H9 (cell line): ENCODE measurements around the gene EIF3A. TPM values are rescaled to one million over a fixed set of nuclear protein-coding genes. Genes with fewer than 3 reads are reported as not detected.

Experiments
- DNase-seq: peaks from one replicate; pipeline ENCODE4 v3.0.0-alpha.2; 2017
- H2AFZ ChIP-seq: one replicate; pipeline ENCODE4 v1.6.1; 2013; ENCODE audit warnings: mild to moderate bottlenecking, low read length, control low read depth, moderate library complexity
- H2AK5ac ChIP-seq: 2 replicates; pipeline ENCODE4 v1.6.1; 2013; ENCODE audit warnings: low read length, control low read depth, mixed read lengths; ENCODE audit not compliant: insufficient read length
- H2BK120ac ChIP-seq: one replicate; pipeline ENCODE4 v1.6.1; 2013; ENCODE audit warnings: low read depth, mild to moderate bottlenecking, low read length, control low read depth, inconsistent platforms; ENCODE audit not compliant: poor library complexity, severe bottlenecking
- H2BK12ac ChIP-seq: 2 replicates; pipeline ENCODE4 v1.6.1; 2013; ENCODE audit warnings: low read length, control low read depth, mixed read lengths, low read depth; ENCODE audit not compliant: insufficient read length
- H2BK15ac ChIP-seq: 2 replicates; pipeline ENCODE4 v1.6.1; 2013; ENCODE audit warnings: low read depth, low read length, control low read depth
- H2BK20ac ChIP-seq: one replicate; pipeline ENCODE4 v1.6.1; 2013; ENCODE audit warnings: low read depth, mild to moderate bottlenecking, low read length, control low read depth, inconsistent platforms; ENCODE audit not compliant: poor library complexity, severe bottlenecking
- H2BK5ac ChIP-seq: 2 replicates; pipeline ENCODE4 v1.6.1; 2013; ENCODE audit warnings: low read length, control low read depth, mixed read lengths; ENCODE audit not compliant: insufficient read length
- H3K14ac ChIP-seq: 2 replicates; pipeline ENCODE4 v1.6.1; 2013; ENCODE audit warnings: low read length, control low read depth; ENCODE audit not compliant: insufficient read depth
- H3K18ac ChIP-seq: 2 replicates; pipeline ENCODE4 v1.6.1; 2013; ENCODE audit warnings: low read depth, mild to moderate bottlenecking, mixed read lengths, low read length, control low read depth; ENCODE audit not compliant: insufficient read length
- H3K23ac ChIP-seq: 2 replicates; pipeline ENCODE4 v1.6.1; 2013; ENCODE audit warnings: low read length, control low read depth, mixed read lengths, low read depth; ENCODE audit not compliant: insufficient read length
- H3K23me2 ChIP-seq: 2 replicates; pipeline ENCODE4 v1.6.1; 2013; ENCODE audit warnings: low read depth, mild to moderate bottlenecking, mixed read lengths, low read length, control low read depth; ENCODE audit not compliant: insufficient read length, poor library complexity, severe bottlenecking
- H3K27ac ChIP-seq: 2 replicates; pipeline ENCODE4 v1.5.1; 2013; ENCODE audit warnings: low read length, control low read depth, mixed read lengths, low read depth; ENCODE audit not compliant: insufficient read length
- H3K27me3 ChIP-seq: 2 replicates; pipeline ENCODE4 v1.6.1; 2013; ENCODE audit warnings: low read length, control low read depth, inconsistent platforms; ENCODE audit not compliant: insufficient read depth
- H3K4ac ChIP-seq: 2 replicates; pipeline ENCODE4 v1.6.1; 2013; ENCODE audit warnings: low read depth, mild to moderate bottlenecking, control low read depth, inconsistent platforms, low read length, moderate library complexity
- H3K4me1 ChIP-seq: 2 replicates; pipeline ENCODE4 v1.6.1; 2013; ENCODE audit warnings: low read length, control low read depth, inconsistent platforms; ENCODE audit not compliant: insufficient read depth
- H3K4me2 ChIP-seq: 2 replicates; pipeline ENCODE4 v1.6.1; 2013; ENCODE audit warnings: low read length, control low read depth, mixed read lengths; ENCODE audit not compliant: insufficient read length, insufficient read depth
- H3K56ac ChIP-seq: 2 replicates; pipeline ENCODE4 v1.6.1; 2013; ENCODE audit warnings: low read depth, mild to moderate bottlenecking, mixed read lengths, low read length, control low read depth; ENCODE audit not compliant: insufficient read length
- H3K79me1 ChIP-seq: 2 replicates; pipeline ENCODE4 v1.6.1; 2013; ENCODE audit warnings: low read depth, mild to moderate bottlenecking, moderate library complexity, low read length, control low read depth, inconsistent platforms; ENCODE audit not compliant: insufficient read depth, poor library complexity, severe bottlenecking
- H3K79me2 ChIP-seq: 2 replicates; pipeline ENCODE4 v1.6.1; 2013; ENCODE audit warnings: low read length, control low read depth, inconsistent platforms; ENCODE audit not compliant: insufficient read depth
- H3K9ac ChIP-seq: 2 replicates; pipeline ENCODE4 v1.6.1; 2013; ENCODE audit warnings: low read length, control low read depth, mixed read lengths; ENCODE audit not compliant: insufficient read length; ENCODE audit errors: extremely low read depth
- H3K9me3 ChIP-seq: one replicate; pipeline ENCODE4 v1.6.1; 2013; ENCODE audit warnings: low read depth, low read length, inconsistent platforms; ENCODE audit not compliant: control insufficient read depth
- H3T11ph ChIP-seq: one replicate; pipeline ENCODE4 v1.6.1; 2013; ENCODE audit warnings: mild to moderate bottlenecking, low read length, control low read depth, inconsistent platforms
- H4K20me1 ChIP-seq: one replicate; pipeline ENCODE4 v1.6.1; 2013; ENCODE audit not compliant: control insufficient read depth, insufficient read length, insufficient read depth
- H4K5ac ChIP-seq: 2 replicates; pipeline ENCODE4 v1.6.1; 2013; ENCODE audit warnings: low read depth, mild to moderate bottlenecking, mixed read lengths, low read length, control low read depth; ENCODE audit not compliant: insufficient read length
- H4K8ac ChIP-seq: replicated peaks from 2 replicates; pipeline ENCODE4 v1.6.1; 2013; ENCODE audit warnings: low read length, control low read depth, mixed read lengths, low read depth; ENCODE audit not compliant: insufficient read length
- H4K91ac ChIP-seq: 2 replicates; pipeline ENCODE4 v1.6.1; 2013; ENCODE audit warnings: low read depth, mild to moderate bottlenecking, moderate library complexity, mixed read lengths, low read length, control low read depth; ENCODE audit not compliant: insufficient read length
- H3K27ac Mint-ChIP-seq, 3 experiments: 2 replicates in 2 of 3; 3 replicates in 1 of 3; pipeline ENCODE4 v1.8.0; 2020 to 2021; ENCODE audit warnings: mixed read lengths in 3 of 3, mild to moderate bottlenecking in 1 of 3, moderate library complexity in 1 of 3
- H3K27me3 Mint-ChIP-seq: 2 replicates; pipeline ENCODE4 v1.8.0; 2021; ENCODE audit warnings: low read depth, mild to moderate bottlenecking, moderate library complexity, mixed read lengths
- H3K36me3 Mint-ChIP-seq, 3 experiments: 2 replicates in 2 of 3; 3 replicates in 1 of 3; pipeline ENCODE4 v1.8.0; 2020 to 2021; ENCODE audit warnings: low read depth in 3 of 3, mixed read lengths in 3 of 3; ENCODE audit not compliant: insufficient read depth in 1 of 3
- H3K4me1 Mint-ChIP-seq, 2 experiments: 2 replicates each; pipeline ENCODE4 v1.8.0; 2020; ENCODE audit warnings: mixed read lengths in 2 of 2
- H3K4me3 Mint-ChIP-seq, 2 experiments: 2 replicates in 1 of 2; 3 replicates in 1 of 2; pipeline ENCODE4 v1.8.0; 2020 to 2021; ENCODE audit warnings: mild to moderate bottlenecking in 2 of 2, mixed read lengths in 2 of 2, moderate library complexity in 1 of 2
- H3K9me3 Mint-ChIP-seq, 2 experiments: 2 replicates in 1 of 2; 3 replicates in 1 of 2; pipeline ENCODE4 v1.8.0; 2020; ENCODE audit warnings: mild to moderate bottlenecking in 2 of 2, mixed read lengths in 2 of 2, moderate library complexity in 1 of 2
- CTCF ChIP-seq: fragments of 200-600 bp; sonication (generic); conservative IDR thresholded peaks from 3 replicates; pipeline ENCODE4 v1.8.0; 2021; ENCODE audit warnings: antibody characterized with exemption, mild to moderate bottlenecking
- WGBS: extraction: QIAGEN DNeasy Blood & Tissue Kit; methylation state at CpG from one replicate; pipeline ENCODE4 v1.1.7; 2013; ENCODE audit warnings: missing lambda C conversion rate, low lambda C conversion rate, mixed read lengths; ENCODE audit not compliant: insufficient read length; ENCODE audit errors: extremely low coverage; 5-methylcytosine and 5-hydroxymethylcytosine counted together
- total RNA-seq: library from RNA; stranded (reverse); gene quantifications from 2 replicates; pipeline ENCODE4 v1.2.1, GENCODE V29; 2021

Gene EIF3A
- total RNA-seq, 1 experiment from 2014 or later: 206 TPM

GRCh38 chr10:119031496-119032059, 49.0 kb downstream of the EIF3A start:
- peaks cover 12 to 34% (median 21%) of the 10 kb centered on the region in 3 experiments; a peak in 6 of 7 replicates for H3K36me3 Mint-ChIP-seq
- Histone ChIP-seq H3K9ac (no peak overlapping the region), H3K27ac (no peak overlapping the region), H3K4me1 (no peaks in the 10 kb centered on the region; the same call in 1 of the 2 replicates), H3K79me2 (no peaks in the 10 kb centered on the region), H2BK12ac (no peak overlapping the region), H3K9me3 (no peaks in the 10 kb centered on the region), H3T11ph (no peak overlapping the region), H2AFZ (no peak overlapping the region), H3K23ac (no peak overlapping the region), H3K27me3 (no peaks in the 10 kb centered on the region), H3K4me2 (peak overlapping the region; percentile 90), H2BK15ac (no peak overlapping the region), H4K8ac (no peak overlapping the region), H2BK20ac (no peak overlapping the region), H4K20me1 (no peaks in the 10 kb centered on the region), H3K14ac (no peak overlapping the region), H3K4ac (no peak overlapping the region), H2BK5ac (no peak overlapping the region), H2BK120ac (no peak overlapping the region), H4K91ac (no peak overlapping the region), H3K79me1 (no peaks in the 10 kb centered on the region), H4K5ac (no peak overlapping the region), H3K23me2 (peaks cover 7% of the 10 kb centered on the region), H3K56ac (no peak overlapping the region), H3K18ac (no peak overlapping the region), H2AK5ac (no peak overlapping the region)
- H3K4me3 Mint-ChIP-seq: peak overlapping the region; percentile 64 to 81
- no peak overlapping the region for H3K27ac Mint-ChIP-seq
- no peaks in the 10 kb centered on the region for H3K9me3 Mint-ChIP-seq
- no peak for TF ChIP-seq CTCF
- no peak for DNase-seq
- peaks cover 23 to 29% of the 10 kb centered on the region in 2 experiments for H3K4me1 Mint-ChIP-seq
- no peaks in the 10 kb centered on the region; the same call in 1 of the 2 replicates for H3K27me3 Mint-ChIP-seq
- WGBS: no CpG with 5 or more reads among the region's 7 CpGs
